ENCODE results near the gene CD163L1. TPM values are rescaled to one million over a fixed set of nuclear protein-coding genes. Genes with fewer than 3 reads are reported as not detected.

Gene CD163L1
- total RNA-seq, 2 donors from 2014 or later, result 8.2 TPM; not detected in 1

DNA sequence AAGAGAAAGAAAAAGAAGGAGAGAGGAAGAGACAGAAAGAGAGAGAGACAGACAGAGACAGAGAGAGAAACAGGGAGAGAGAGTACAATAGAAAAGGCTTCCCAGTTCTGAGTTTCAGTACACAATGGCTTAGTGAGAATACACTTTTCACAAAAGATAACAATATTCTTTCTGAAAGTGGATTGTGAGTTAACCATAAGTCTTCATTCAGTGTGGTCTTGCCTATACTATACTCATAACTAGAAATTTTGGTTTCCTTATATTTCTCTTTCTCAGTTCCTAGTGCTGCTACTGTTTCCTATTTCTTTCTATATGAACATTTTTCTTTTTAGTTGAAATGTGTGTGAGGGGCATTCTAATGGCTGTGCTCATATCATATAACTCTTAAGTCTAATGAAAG is 9.3 kb downstream of the CD163L1 start:
- Histone ChIP-seq H3K4me3 (no peak overlapping the region), H3K36me3 (no peaks in the 10 kb centered on the region), H3K9me3 (no peaks in the 10 kb centered on the region), H3K27me3 (replicated peaks; ENCODE audit: insufficient read depth) (peaks cover 2% of the 10 kb centered on the region), H3K27ac (no peak overlapping the region), H3K4me1 (replicated peaks) (no peaks in the 10 kb centered on the region)
- no peak for TF ChIP-seq POLR2AphosphoS5 (IDR thresholded peaks at IDR 0.05)
- TF ChIP-seq POLR2A (IDR thresholded peaks at IDR 0.05), result no peak
- TF ChIP-seq, protein P1, sequence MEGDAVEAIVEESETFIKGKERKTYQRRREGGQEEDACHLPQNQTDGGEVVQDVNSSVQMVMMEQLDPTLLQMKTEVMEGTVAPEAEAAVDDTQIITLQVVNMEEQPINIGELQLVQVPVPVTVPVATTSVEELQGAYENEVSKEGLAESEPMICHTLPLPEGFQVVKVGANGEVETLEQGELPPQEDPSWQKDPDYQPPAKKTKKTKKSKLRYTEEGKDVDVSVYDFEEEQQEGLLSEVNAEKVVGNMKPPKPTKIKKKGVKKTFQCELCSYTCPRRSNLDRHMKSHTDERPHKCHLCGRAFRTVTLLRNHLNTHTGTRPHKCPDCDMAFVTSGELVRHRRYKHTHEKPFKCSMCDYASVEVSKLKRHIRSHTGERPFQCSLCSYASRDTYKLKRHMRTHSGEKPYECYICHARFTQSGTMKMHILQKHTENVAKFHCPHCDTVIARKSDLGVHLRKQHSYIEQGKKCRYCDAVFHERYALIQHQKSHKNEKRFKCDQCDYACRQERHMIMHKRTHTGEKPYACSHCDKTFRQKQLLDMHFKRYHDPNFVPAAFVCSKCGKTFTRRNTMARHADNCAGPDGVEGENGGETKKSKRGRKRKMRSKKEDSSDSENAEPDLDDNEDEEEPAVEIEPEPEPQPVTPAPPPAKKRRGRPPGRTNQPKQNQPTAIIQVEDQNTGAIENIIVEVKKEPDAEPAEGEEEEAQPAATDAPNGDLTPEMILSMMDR (IDR thresholded peaks at IDR 0.05), result no peak
- no peak for DNase-seq (ENCODE audit: low spot score)
- intact Hi-C loops (cut with DNase I), result no loop called here

DNA sequence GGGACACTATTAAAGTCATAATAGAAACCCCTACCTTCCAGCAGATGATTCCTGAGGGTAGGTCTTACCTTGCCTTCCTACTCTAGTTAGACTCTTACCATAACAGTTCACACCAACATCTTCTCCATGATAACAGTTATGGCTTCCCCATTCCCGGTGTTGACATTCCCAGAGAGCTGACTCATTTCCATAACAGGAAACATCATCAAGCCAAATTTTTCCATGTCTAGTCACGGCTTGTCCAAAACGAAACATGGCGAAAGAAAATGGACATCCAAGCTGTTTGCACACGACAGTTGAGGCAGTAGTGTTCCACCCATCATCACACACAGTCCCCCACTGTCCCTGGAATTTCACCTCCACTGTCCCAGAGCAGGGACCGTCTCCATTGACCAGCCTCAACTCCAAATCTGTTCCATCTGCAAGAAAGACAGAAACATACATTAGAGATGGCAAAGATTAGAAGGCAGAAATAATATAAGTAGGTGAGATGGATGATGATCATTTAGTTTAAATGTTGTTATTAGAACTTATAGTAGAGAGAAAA is 10.6 kb downstream of the CD163L1 start:
- H3K27ac ChIP-seq, result no peak overlapping the region
- no peak for DNase-seq (ENCODE audit: low spot score)
- TF ChIP-seq, protein P1 (IDR thresholded peaks at IDR 0.05), result no peak
- no peak for TF ChIP-seq POLR2A (IDR thresholded peaks at IDR 0.05)
- no peak for TF ChIP-seq POLR2AphosphoS5 (IDR thresholded peaks at IDR 0.05)
- H3K27me3 ChIP-seq (replicated peaks; ENCODE audit: insufficient read depth), result peaks cover 2% of the 10 kb centered on the region
- WGBS, result 82% methylated on average over 6 of the region's 6 CpGs
- H3K4me1 ChIP-seq (replicated peaks), result no peaks in the 10 kb centered on the region
- H3K4me3 ChIP-seq, result no peak overlapping the region
- intact Hi-C loops (cut with DNase I), result no loop called here
- H3K36me3 ChIP-seq, result no peaks in the 10 kb centered on the region
- H3K9me3 ChIP-seq, result no peaks in the 10 kb centered on the region

DNA sequence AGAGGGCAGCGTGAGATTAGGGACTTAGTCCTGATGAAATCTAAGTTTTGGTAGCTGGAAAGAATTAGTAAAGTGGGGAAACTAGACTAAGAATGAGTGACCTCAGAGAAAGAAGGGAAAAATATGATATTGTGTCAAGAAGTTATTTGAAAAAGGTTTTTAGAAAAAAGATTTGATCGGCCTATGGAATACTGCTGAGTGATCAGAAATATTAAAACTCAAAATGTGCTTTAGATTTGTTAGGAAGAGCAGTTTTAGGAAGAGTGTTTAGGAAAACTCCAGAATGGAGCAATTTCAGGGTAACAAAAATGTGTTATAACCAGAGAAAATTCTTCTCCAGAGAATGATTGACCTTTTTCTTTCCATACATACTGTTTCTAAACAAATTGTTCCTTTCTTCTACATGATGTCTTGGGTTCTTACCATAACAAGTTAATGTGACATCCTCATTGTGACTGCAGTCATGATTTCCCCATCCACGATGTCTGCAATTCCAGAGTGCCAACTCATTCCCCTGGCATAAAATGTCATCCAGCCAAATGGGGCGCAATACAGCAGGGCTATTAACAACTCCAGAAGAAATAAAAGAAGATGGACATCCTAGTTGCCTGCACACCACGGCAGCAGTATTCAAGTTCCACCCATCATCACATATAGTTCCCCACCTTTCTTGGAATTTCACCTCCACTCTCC is 11.8 kb downstream of the CD163L1 start:
- TF ChIP-seq POLR2A (IDR thresholded peaks at IDR 0.05), result no peak
- TF ChIP-seq, protein P1 (IDR thresholded peaks at IDR 0.05), result no peak
- TF ChIP-seq POLR2AphosphoS5 (IDR thresholded peaks at IDR 0.05), result no peak
- Histone ChIP-seq H3K9me3 (no peaks in the 10 kb centered on the region), H3K4me3 (no peak overlapping the region), H3K4me1 (replicated peaks) (no peaks in the 10 kb centered on the region), H3K27me3 (replicated peaks; ENCODE audit: insufficient read depth) (peaks cover 2% of the 10 kb centered on the region), H3K36me3 (no peaks in the 10 kb centered on the region), H3K27ac (no peak overlapping the region)
- no peak for DNase-seq (ENCODE audit: low spot score)
- intact Hi-C loops (cut with DNase I), result no loop called here
- 83% methylated on average over 5 of the region's 5 CpGs for WGBS

DNA sequence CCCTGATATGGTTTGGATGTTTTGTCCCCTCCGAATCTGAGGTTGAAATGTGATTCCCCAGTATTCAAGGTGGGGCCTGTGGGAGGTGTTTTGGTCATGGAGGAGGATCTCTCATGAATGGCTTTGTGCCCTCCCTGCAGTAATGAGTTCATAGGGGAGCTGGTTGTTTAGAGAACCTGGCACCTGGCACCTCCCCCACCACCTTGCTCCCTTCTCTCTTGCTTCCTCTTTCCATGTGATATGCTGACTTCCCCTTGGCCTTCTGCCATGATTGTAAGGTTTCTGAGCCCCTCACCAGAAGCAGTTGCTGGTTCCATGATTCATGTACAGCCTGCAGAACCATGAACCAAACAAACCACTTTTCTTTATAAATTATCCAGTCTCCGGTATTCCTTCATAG is 32.6 kb downstream of the CD163L1 start:
- no peaks in the 10 kb centered on the region for H3K9me3 ChIP-seq
- no peaks in the 10 kb centered on the region for H3K27me3 ChIP-seq (replicated peaks; ENCODE audit: insufficient read depth)
- intact Hi-C loops (cut with DNase I), result no loop called here
- DNase-seq (ENCODE audit: low spot score), result no peak
- H3K4me3 ChIP-seq, result no peak overlapping the region
- WGBS, result 62% methylated on average over 2 of the region's 2 CpGs
- no peak for TF ChIP-seq POLR2AphosphoS5 (IDR thresholded peaks at IDR 0.05)
- no peak for TF ChIP-seq POLR2A (IDR thresholded peaks at IDR 0.05)
- TF ChIP-seq, protein P1 (IDR thresholded peaks at IDR 0.05), result no peak
- no peaks in the 10 kb centered on the region for H3K4me1 ChIP-seq (replicated peaks)
- H3K27ac ChIP-seq, result no peak overlapping the region
- H3K36me3 ChIP-seq, result no peaks in the 10 kb centered on the region

DNA sequence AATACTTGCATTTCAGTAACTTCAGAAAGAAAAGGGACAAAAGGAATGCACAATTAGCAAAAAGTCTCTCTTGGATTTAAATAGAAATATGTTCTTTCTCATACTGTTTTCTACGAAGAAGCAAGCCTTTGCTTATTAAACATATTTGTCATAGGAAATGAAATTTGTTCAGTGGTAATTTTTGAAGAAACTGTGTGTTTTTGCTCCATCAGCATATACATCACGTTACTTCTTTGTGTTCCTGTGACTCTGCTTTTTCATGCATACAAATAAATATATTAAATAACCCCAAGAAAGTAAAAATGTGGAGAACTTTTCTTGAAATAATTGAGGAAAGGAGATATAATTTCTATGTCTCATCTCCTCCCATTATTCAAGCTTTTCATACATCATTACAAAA is 39.7 kb downstream of the CD163L1 start:
- intact Hi-C loops (cut with DNase I), result no loop called here
- no peaks in the 10 kb centered on the region for H3K4me1 ChIP-seq (replicated peaks)
- WGBS, result 73% methylated on average over 2 of the region's 2 CpGs
- no peak overlapping the region for H3K4me3 ChIP-seq
- H3K27ac ChIP-seq, result no peak overlapping the region
- no peaks in the 10 kb centered on the region for H3K27me3 ChIP-seq (replicated peaks; ENCODE audit: insufficient read depth)
- TF ChIP-seq POLR2A (IDR thresholded peaks at IDR 0.05) (no peak), POLR2AphosphoS5 (IDR thresholded peaks at IDR 0.05) (no peak)
- TF ChIP-seq, protein P1 (IDR thresholded peaks at IDR 0.05), result no peak
- no peak for DNase-seq (ENCODE audit: low spot score)
- no peaks in the 10 kb centered on the region for H3K36me3 ChIP-seq
- no peaks in the 10 kb centered on the region for H3K9me3 ChIP-seq
